Body of pancreas (tissue), 4 donors: ENCODE measurements around the gene SLC30A3. TPM values are rescaled to one million over a fixed set of nuclear protein-coding genes. Genes with fewer than 3 reads are reported as not detected.
A peak's percentile ranks its signal among the peaks of the same experiment; 100 is the strongest.
"Not testable (repeated sequence)": the region's sequence is repeated elsewhere in the genome, so short reads cannot be mapped to it uniquely, and the experiment has no call there.

Experiments
- ATAC-seq: fragments of 150-250 bp; one replicate; pipeline ENCODE4 v1.9.1; 2016
- DNase-seq, 4 donors: peaks; one replicate each; pipeline ENCODE4 v3.0.0-alpha.2; 2019
- H3K27ac ChIP-seq, 4 donors: fragments of 200-600 bp; sonication (generic); 1 replicate in 3 of 4; 2 replicates in 1 of 4; pipeline versions ENCODE4 v1.5.1 to v1.6.1; 2016 to 2019; ENCODE audit warnings: mild to moderate bottlenecking in 1 of 4, mixed read lengths in 1 of 4, moderate library complexity in 1 of 4
- H3K27me3 ChIP-seq, 2 donors: fragments of 200-600 bp; sonication (generic); one replicate each; pipeline ENCODE4 v1.6.0; 2016; ENCODE audit warnings: mild to moderate bottlenecking in 1 of 2
- H3K36me3 ChIP-seq, 2 donors: fragments of 200-600 bp; sonication (generic); replicated peaks in 1 of 2; 2 replicates each; pipeline ENCODE4 v1.5.1; 2016; ENCODE audit warnings: low read depth in 2 of 2; ENCODE audit not compliant: insufficient read depth in 1 of 2
- H3K4me1 ChIP-seq: fragments of 200-600 bp; sonication (generic); one replicate; pipeline ENCODE4 v1.6.0; 2016
- H3K4me3 ChIP-seq, 2 donors: fragments of 200-600 bp; sonication (generic); 1 replicate in 1 of 2; 2 replicates in 1 of 2; pipeline ENCODE4 v1.5.1; 2016 to 2019
- H3K9me3 ChIP-seq, 3 donors: fragments of 200-600 bp; sonication (generic); 1 replicate in 2 of 3; 2 replicates in 1 of 3; pipeline ENCODE4 v1.5.1; 2016
- CTCF ChIP-seq, 7 experiments: fragments of 450-650 bp in 4 of 7; fragments of 200-600 bp in 3 of 7; sonication (generic) in 3 of 7; IDR thresholded peaks; one replicate each; pipeline ENCODE4 v1.5.1; 2016 to 2019; ENCODE audit warnings: antibody characterized with exemption in 7 of 7
- POLR2A ChIP-seq, 3 donors: fragments of 450-650 bp; IDR thresholded peaks; one replicate each; pipeline ENCODE4 v1.6.1; 2016; ENCODE audit warnings: antibody characterized with exemption in 3 of 3, mild to moderate bottlenecking in 2 of 3
- whole genome bisulfite sequencing, 2 donors: methylation state at CpG; one replicate each; pipeline ENCODE4 v1.1.5; 2017; 5-methylcytosine and 5-hydroxymethylcytosine counted together
- intact Hi-C: fragments of 100-400 bp; cut with DNase I; formaldehyde crosslinking; loops from one replicate; pipeline ENCODE4 v1.15.1; 2023
- total RNA-seq, 2 donors: library from RNA; depleted of rRNA; stranded (reverse); fragments of >200 nt; gene quantifications; one replicate each; pipeline ENCODE4 v1.1.0, GENCODE V29; 2016

Gene SLC30A3
- total RNA-seq, 2 donors from 2014 or later, result not detected

GRCh38 chr2:27270131-27270530, 7.3 kb upstream of the SLC30A3 start:
- Histone ChIP-seq H3K9me3 (no peaks in the 10 kb centered on the region), H3K4me3 (no peak overlapping the region), H3K4me1 (peaks cover under 1% of the 10 kb centered on the region), H3K36me3 (no peaks in the 10 kb centered on the region), H3K27me3 (peaks cover 0 to 6% of the 10 kb centered on the region in 2 donors), H3K27ac (no peak overlapping the region)
- ATAC-seq (no peak), DNase-seq (no peak)
- 76 to 82% methylated on average over 3 of the region's 3 CpGs for WGBS, 2 donors
- TF ChIP-seq CTCF (IDR thresholded peaks at IDR 0.05), result no peak
- no peak for TF ChIP-seq POLR2A (IDR thresholded peaks at IDR 0.05)
- intact Hi-C loops, result loop anchor here (10.0 kb wide), 1 partner anchor 315 kb away; no protein-coding TSS in a partner anchor

DNA sequence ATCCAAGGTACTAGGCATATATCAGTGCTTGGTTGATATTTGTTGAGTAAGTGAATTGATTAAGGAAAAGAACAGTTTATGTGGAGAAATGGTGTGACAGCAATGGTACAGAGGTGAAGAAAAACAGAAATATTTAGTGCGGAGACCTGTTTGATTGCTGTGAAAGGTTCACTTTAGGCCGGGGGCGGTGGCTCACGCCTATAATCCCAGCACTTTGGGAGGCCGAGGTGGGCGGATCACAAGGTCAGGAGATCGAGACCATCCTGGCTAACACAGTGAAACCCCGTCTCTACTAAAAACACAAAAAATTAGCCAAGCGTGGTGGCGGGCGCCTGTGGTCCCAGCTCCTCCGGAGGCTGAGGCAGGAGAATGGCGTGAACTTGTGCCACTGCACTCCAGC, 5.4 kb upstream of the SLC30A3 start:
- intact Hi-C loops, result not testable (repeated sequence)

GRCh38 chr2:27265536-27265870, 2.7 kb upstream of the SLC30A3 start:
- DNase-seq (no peak), ATAC-seq (no peak)
- intact Hi-C loops, result no loop called here
- peaks cover 0 to 44% of the 10 kb centered on the region in 2 donors for H3K27me3 ChIP-seq
- H3K36me3 ChIP-seq, result no peaks in the 10 kb centered on the region
- H3K9me3 ChIP-seq, result no peaks in the 10 kb centered on the region
- H3K27ac ChIP-seq, result no peak overlapping the region
- H3K4me3 ChIP-seq, result no peak overlapping the region
- H3K4me1 ChIP-seq, result peaks cover 37% of the 10 kb centered on the region
- TF ChIP-seq POLR2A (IDR thresholded peaks at IDR 0.05), result no peak
- no peak for TF ChIP-seq CTCF (IDR thresholded peaks at IDR 0.05)

More for the DNA sequence above, 5.4 kb upstream of the SLC30A3 start:
- 79 to 82% methylated on average over 13 of the region's 13 CpGs for WGBS, 2 donors
- ATAC-seq, H3K27ac ChIP-seq, H3K36me3 ChIP-seq, H3K9me3 ChIP-seq, H3K4me3 ChIP-seq, DNase-seq: not testable (repeated sequence)
- Histone ChIP-seq H3K27me3 (peaks cover 0 to 23% of the 10 kb centered on the region in 2 donors), H3K4me1 (peaks cover 19% of the 10 kb centered on the region)

DNA sequence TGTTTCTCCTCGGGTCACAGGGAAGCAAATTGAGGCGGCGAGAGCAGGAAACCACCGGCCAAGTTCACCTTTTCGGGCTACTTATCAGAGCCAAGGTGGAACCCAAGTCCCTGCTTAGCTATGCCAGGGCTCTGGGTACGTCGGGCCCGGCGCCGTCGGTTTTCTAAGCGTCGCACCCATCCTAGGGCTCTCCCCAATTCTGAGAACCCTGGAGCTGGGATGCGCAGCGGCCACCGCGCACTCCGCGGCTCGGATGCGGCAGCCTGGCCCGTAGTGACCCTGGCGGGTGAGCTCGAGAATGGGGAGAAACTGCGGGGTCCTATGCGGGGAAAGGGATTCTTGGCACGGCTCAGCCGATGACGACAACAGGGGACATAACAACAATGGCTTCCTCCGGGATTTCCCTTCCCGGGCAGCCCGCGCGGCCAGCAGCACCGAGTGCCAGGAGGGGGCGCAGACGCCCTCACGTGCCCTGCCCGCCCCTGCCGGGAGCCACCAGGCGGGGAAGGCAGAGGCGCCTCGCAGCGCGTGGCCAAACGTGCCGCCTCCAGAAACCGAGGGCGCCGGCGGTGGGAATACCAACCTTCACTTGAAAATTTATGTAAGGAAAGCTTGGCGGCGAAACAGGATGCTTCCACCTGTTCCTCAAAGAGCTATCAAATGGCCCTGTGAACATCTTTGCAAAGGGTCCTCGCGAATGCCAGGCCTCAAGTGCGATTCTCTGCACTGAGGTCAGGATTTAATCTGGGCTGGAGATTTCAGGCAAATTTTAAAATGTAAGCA, 2.1 kb upstream of the SLC30A3 start:
- Histone ChIP-seq H3K4me1 (peaks cover 37% of the 10 kb centered on the region), H3K27ac (no peak overlapping the region), H3K36me3 (no peaks in the 10 kb centered on the region), H3K27me3 (peaks cover 0 to 44% of the 10 kb centered on the region in 2 donors), H3K4me3 (no peak overlapping the region), H3K9me3 (no peaks in the 10 kb centered on the region)
- ATAC-seq (peak; percentile 59), DNase-seq (peak; percentile 54 to 77 (median 62))
- peak; percentile 16 to 63 (median 44) for TF ChIP-seq CTCF (IDR thresholded peaks at IDR 0.05)
- TF ChIP-seq POLR2A (IDR thresholded peaks at IDR 0.05), result no peak
- intact Hi-C loops, result no loop called here
- 3 to 15% methylated on average over 18 to 56 of the region's 56 CpGs for WGBS, 2 donors

DNA sequence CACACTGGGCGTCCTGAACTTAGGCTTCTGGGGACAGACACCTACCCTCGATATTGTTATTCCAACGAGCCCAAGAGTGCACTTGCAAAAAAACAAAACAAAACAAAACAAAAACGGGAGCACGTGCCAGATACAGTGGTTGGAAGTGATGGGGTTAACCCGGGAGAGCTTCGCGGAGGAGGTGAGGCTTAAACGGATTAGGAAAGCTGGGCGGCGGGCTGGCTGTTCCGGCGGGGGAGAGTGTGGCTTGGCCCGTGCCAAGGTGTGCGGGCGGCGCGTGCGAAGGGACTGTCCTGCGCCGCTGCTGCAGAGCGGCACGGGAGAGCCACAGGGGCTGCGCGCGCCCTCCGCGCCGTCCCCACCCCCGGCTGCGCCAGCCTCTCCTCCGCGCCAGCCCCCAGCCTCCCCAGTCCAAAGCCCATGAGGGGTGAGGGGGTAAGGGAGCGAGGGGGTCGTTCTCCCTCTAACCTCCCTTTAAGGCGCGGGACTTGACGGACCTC, 1.5 kb upstream of the SLC30A3 start:
- H3K27me3 ChIP-seq, result peaks cover 0 to 44% of the 10 kb centered on the region in 2 donors
- ATAC-seq, result no peak
- no peak for DNase-seq

More for the DNA sequence above, 1.5 kb upstream of the SLC30A3 start:
- peaks cover 37% of the 10 kb centered on the region for H3K4me1 ChIP-seq
- H3K9me3 ChIP-seq, result no peaks in the 10 kb centered on the region
- H3K36me3 ChIP-seq, result no peaks in the 10 kb centered on the region
- intact Hi-C loops, result no loop called here
- no peak overlapping the region for H3K27ac ChIP-seq
- 0% methylated on average over 20 to 29 of the region's 38 CpGs for WGBS, 2 donors
- TF ChIP-seq CTCF (IDR thresholded peaks at IDR 0.05) (no peak), POLR2A (IDR thresholded peaks at IDR 0.05) (no peak)
- H3K4me3 ChIP-seq, result no peak overlapping the region
